Ovary (tissue), 3 donors: Measurements from ENCODE around the gene PTDSS2.

Experiments used
- CTCF ChIP-seq, 3 donors: fragments of 450-650 bp in 2 of 3; fragments of 200-600 bp in 1 of 3; IDR thresholded peaks; one replicate each; pipeline versions ENCODE4 v1.5.1 to v1.8.0; 2016 to 2022; ENCODE audit warnings: antibody characterized with exemption in 3 of 3, mild to moderate bottlenecking in 1 of 3
- EP300 ChIP-seq: sonication (generic); formaldehyde crosslinking; IDR thresholded peaks from one replicate; pipeline ENCODE4 v1.6.1; 2017; ENCODE audit warnings: antibody characterized with exemption
- POLR2A ChIP-seq: fragments of 450-650 bp; IDR thresholded peaks from one replicate; pipeline ENCODE4 v1.6.1; 2017; ENCODE audit warnings: antibody characterized with exemption, mild to moderate bottlenecking, moderate library complexity
- donor health status: DM: no; HTN: no; CAD: no.

- TF ChIP-seq CTCF (IDR thresholded peaks at IDR 0.05) (no peak), EP300 (no peak), POLR2A (no peak)
These were observed 10.6 kb upstream of the PTDSS2 start for GRCh38 chr11:439315-440064.
